Esophagus squamous epithelium (tissue), 5 donors: ENCODE data around the gene PDK2. TPM values are rescaled to one million over a fixed set of nuclear protein-coding genes. Genes with fewer than 3 reads are reported as not detected.

Experiments used
- DNase-seq: peaks from one replicate; lab custom pipeline; 2025; lab: John Stamatoyannopoulos, UW
- H3K27ac ChIP-seq, 4 donors: fragments of 200-600 bp; sonication (generic); one replicate each; pipeline ENCODE4 v1.5.1; 2016 to 2019; ENCODE audit warnings: mild to moderate bottlenecking in 1 of 4
- H3K27me3 ChIP-seq, 4 donors: fragments of 200-600 bp; sonication (generic); 1 replicate in 3 of 4; 2 replicates in 1 of 4; pipeline versions ENCODE4 v1.5.1 to v1.6.0; 2017 to 2021; ENCODE audit warnings: antibody characterized with exemption in 1 of 4
- H3K36me3 ChIP-seq, 3 donors: fragments of 200-600 bp; sonication (generic); one replicate each; pipeline ENCODE4 v1.5.1; 2016 to 2019
- H3K4me1 ChIP-seq, 3 donors: fragments of 200-600 bp; sonication (generic); one replicate each; pipeline ENCODE4 v1.5.1; 2017 to 2019
- H3K4me3 ChIP-seq, 4 donors: fragments of 200-600 bp; sonication (generic); 1 replicate in 3 of 4; 2 replicates in 1 of 4; pipeline ENCODE4 v1.5.1; 2016 to 2019; ENCODE audit warnings: mild to moderate bottlenecking in 2 of 4, moderate library complexity in 1 of 4
- H3K9me3 ChIP-seq, 3 donors: fragments of 200-600 bp; sonication (generic); one replicate each; pipeline ENCODE4 v1.5.1; 2016 to 2019
- POLR2A ChIP-seq, 4 donors: fragments of 450-650 bp; IDR thresholded peaks; one replicate each; pipeline ENCODE4 v1.6.1; 2017; ENCODE audit warnings: antibody characterized with exemption in 4 of 4, mild to moderate bottlenecking in 4 of 4, moderate library complexity in 3 of 4
- WGBS, 2 donors: methylation state at CpG; one replicate each; pipeline ENCODE4 v1.1.5; 2018; 5-methylcytosine and 5-hydroxymethylcytosine counted together
- intact Hi-C: fragments of 100-400 bp; cut with DNase I; formaldehyde crosslinking; loops from one replicate; pipeline ENCODE4 v1.15.0; 2022
- total RNA-seq, 4 donors: library from RNA; depleted of rRNA; stranded (reverse); fragments of >200 nt; gene quantifications; one replicate each; pipeline ENCODE4 v1.1.0, GENCODE V29; 2016
- TF ChIP-seq, protein P1 (sequence below), 6 experiments: fragments of 450-650 bp in 4 of 6; fragments of 200-600 bp in 2 of 6; sonication (generic) in 2 of 6; IDR thresholded peaks; one replicate each; pipeline ENCODE4 v1.5.1; 2016 to 2019; ENCODE audit warnings: antibody characterized with exemption in 6 of 6, mild to moderate bottlenecking in 4 of 6, moderate library complexity in 4 of 6
- donor health status: DM: yes; HTN: yes; CAD: no.

The PDK2 gene
- total RNA-seq, 4 donors from 2014 or later, result 5.2 to 20.2 (median 12.8) TPM

DNA sequence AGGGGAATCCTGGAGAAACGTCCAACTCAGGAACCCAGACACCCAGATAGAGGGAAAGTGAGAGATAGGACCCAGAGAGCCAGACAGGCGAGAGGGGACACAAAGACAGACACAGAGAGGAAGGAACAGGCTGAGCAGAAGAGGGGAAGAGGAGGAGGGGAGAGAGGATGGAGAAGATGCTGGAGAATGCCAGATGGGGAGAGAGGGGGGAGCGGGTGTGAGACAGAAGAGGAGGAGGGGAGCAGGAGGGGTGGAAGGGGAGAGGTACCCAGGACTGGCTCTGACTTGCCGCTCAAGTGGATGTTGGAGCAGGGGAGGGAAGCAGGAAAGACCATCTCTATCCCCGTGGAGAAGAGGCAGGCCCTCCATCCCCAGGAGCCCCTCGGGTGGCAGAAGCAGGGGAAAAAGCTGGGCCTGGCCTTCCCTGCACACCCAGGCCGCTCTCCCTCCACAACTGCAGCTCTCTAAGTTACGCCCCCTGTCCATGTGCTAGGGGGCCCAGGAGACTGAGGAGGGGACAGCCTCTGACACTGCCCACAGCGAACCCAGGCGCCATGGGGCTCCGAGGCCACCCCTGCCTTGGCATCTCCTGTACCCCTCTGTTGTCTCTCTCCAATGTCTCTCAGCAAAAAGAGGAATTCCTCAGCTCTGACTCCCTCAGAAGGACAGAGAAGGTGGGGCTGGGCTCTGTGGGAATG, 50.5 kb downstream of the PDK2 start:
- TF ChIP-seq, protein P1, sequence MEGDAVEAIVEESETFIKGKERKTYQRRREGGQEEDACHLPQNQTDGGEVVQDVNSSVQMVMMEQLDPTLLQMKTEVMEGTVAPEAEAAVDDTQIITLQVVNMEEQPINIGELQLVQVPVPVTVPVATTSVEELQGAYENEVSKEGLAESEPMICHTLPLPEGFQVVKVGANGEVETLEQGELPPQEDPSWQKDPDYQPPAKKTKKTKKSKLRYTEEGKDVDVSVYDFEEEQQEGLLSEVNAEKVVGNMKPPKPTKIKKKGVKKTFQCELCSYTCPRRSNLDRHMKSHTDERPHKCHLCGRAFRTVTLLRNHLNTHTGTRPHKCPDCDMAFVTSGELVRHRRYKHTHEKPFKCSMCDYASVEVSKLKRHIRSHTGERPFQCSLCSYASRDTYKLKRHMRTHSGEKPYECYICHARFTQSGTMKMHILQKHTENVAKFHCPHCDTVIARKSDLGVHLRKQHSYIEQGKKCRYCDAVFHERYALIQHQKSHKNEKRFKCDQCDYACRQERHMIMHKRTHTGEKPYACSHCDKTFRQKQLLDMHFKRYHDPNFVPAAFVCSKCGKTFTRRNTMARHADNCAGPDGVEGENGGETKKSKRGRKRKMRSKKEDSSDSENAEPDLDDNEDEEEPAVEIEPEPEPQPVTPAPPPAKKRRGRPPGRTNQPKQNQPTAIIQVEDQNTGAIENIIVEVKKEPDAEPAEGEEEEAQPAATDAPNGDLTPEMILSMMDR (IDR thresholded peaks at IDR 0.05), result no peak
- no peak for TF ChIP-seq POLR2A (IDR thresholded peaks at IDR 0.05)
- H3K36me3 ChIP-seq, result peaks cover 20 to 48% (median 30%) of the 10 kb centered on the region in 3 donors
- peaks cover 50 to 96% (median 61%) of the 10 kb centered on the region in 3 donors for H3K4me1 ChIP-seq
- peak overlapping the region; percentile 43 to 95 (median 94) for H3K27ac ChIP-seq
- 60 to 62% methylated on average over 7 to 8 of the region's 11 CpGs for WGBS, 2 donors
- no peaks in the 10 kb centered on the region for H3K9me3 ChIP-seq
- intact Hi-C loops, result no loop called here
- DNase-seq, result no peak
- H3K4me3 ChIP-seq, result peak overlapping the region in 2 of 4 donors; percentile 83 to 85
- H3K27me3 ChIP-seq, result no peaks in the 10 kb centered on the region

DNA sequence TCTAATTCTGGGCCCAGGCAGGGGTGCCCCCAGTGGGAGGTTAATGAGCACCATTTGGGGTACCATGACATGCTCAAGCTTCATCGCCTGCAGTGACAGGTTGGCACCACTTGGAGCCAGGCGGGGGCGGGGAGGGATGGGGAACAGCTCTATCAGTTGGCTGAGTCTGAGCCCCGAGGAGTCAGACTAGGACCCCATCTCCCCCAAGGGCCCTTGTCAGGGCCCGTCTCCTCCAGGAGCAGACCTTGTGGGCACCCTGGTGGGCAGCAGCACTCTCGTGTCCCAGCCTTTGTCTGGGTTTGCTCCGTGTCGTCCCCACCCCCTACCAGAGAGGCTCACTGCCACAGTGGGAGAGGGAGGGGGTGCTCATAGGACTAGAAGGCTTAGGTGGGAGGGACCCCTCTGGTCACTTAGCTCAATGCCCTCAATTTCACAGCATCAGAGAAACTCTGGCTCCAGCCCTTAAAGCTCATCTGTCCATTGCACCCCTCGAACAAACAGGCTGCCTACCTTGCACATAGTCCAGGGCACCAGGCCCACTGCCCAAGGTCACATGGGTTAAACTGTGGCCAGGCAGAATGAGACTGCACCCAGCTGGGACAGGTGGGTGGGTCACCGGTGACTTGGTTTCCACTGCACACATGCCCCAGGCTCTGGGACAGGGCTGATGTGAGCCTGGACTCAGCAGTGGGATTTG, 51.2 kb downstream of the PDK2 start:
- Histone ChIP-seq H3K4me1 (peaks cover 45 to 93% (median 56%) of the 10 kb centered on the region in 3 donors), H3K4me3 (peak overlapping the region; percentile 71 to 85 (median 82)), H3K36me3 (peaks cover 13 to 41% (median 23%) of the 10 kb centered on the region in 3 donors), H3K27ac (peak overlapping the region; percentile 93 to 95 (median 94)), H3K27me3 (no peaks in the 10 kb centered on the region), H3K9me3 (no peaks in the 10 kb centered on the region)
- intact Hi-C loops, result no loop called here
- whole genome bisulfite sequencing, 2 donors, result no CpG with 5 or more reads among the region's 10 CpGs
- TF ChIP-seq, protein P1 (IDR thresholded peaks at IDR 0.05), result peak in 3 of 6 experiments; percentile 13 to 41 (median 16)
- TF ChIP-seq POLR2A (IDR thresholded peaks at IDR 0.05), result no peak
- DNase-seq, result no peak

DNA sequence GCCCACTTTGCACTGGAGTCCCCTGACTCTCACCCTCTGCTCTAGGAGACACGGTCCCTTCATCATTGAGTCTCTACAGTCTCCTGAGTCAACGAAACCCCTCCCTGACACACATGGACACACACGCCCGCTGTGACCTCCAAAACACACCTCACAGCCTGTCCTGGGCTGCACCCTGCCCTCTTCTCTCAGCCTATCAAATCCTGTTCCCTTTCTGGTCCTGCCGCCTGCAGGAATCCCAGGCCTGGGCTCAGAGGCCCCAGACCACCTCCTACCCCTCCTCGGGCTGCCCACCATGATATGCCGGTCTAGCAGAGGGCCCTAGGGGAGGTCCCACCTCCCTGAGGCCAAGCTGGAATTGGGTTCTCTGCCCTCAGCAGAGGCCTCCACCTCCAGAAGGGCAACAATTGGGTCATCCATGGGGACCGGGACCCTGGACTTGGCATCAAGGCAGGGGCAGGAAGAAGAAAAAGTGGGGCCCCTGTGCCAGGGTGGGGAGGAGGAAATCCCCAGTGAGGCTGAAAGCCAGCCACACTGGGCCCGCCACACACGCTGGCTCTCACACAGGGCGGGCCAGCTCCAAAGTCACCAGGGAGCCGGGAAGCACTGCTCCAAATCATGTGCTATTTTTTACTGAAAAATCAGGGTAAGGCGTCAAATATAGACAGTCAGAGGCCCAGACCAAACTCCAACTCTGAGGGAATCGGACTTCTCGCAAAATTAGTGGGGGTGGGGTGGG, 51.9 kb downstream of the PDK2 start:
- Histone ChIP-seq H3K4me3 (peak overlapping the region; percentile 71 to 85 (median 82)), H3K9me3 (no peaks in the 10 kb centered on the region), H3K27me3 (no peaks in the 10 kb centered on the region), H3K36me3 (peaks cover 10 to 33% (median 16%) of the 10 kb centered on the region in 3 donors), H3K4me1 (peaks cover 45 to 93% (median 51%) of the 10 kb centered on the region in 3 donors), H3K27ac (peak overlapping the region; percentile 93 to 95 (median 94))
- no peak for DNase-seq
- intact Hi-C loops, result no loop called here
- TF ChIP-seq POLR2A (IDR thresholded peaks at IDR 0.05), result no peak
- TF ChIP-seq, protein P1 (IDR thresholded peaks at IDR 0.05), result no peak
- 15 to 38% methylated on average over 4 to 8 of the region's 15 CpGs for WGBS, 2 donors

DNA sequence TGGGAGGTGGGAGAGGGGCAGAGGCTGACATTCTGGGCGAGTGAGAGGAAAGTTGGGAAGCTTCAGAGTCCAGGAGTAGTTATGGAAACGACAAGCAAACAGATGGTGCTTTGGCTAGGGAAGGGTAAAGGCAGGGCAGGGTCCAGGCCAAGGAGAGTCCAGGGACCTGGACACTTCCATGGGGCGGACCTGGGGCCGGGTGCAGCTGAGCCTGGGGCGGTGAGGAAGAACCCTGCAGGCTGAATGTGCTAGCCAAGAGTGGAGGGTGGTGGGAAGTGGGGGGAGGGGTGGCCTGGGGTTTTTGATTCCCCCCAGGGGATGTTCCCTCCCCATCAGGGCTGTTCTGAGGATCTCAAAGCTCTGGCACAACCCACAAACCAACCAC, 52.7 kb downstream of the PDK2 start:
- H3K4me1 ChIP-seq, result peaks cover 45 to 93% (median 52%) of the 10 kb centered on the region in 3 donors
- intact Hi-C loops, result loop anchor here (2.0 kb wide), 1 partner anchor 53 kb away; the partner anchor contains the start of gene PDK2
- no peaks in the 10 kb centered on the region for H3K27me3 ChIP-seq
- H3K27ac ChIP-seq, result peak overlapping the region; percentile 93 to 95 (median 94)
- H3K9me3 ChIP-seq, result no peaks in the 10 kb centered on the region
- H3K36me3 ChIP-seq, result peaks cover 8 to 26% (median 10%) of the 10 kb centered on the region in 3 donors
- DNase-seq, result no peak
- 2 to 4% methylated on average over 4 to 5 of the region's 5 CpGs for WGBS, 2 donors
- peak overlapping the region; percentile 71 to 85 (median 82) for H3K4me3 ChIP-seq
- no peak for TF ChIP-seq POLR2A (IDR thresholded peaks at IDR 0.05)
- TF ChIP-seq, protein P1 (IDR thresholded peaks at IDR 0.05), result no peak
